Body of pancreas (tissue), 4 donors: ENCODE results near the gene MGMT. TPM values are rescaled to one million over a fixed set of nuclear protein-coding genes. Genes with fewer than 3 reads are reported as not detected.

ENCODE experiments used
- ATAC-seq: fragments of 150-250 bp; one replicate; pipeline ENCODE4 v1.9.1; 2016
- DNase-seq, 4 donors: peaks; one replicate each; pipeline ENCODE4 v3.0.0-alpha.2; 2019
- H3K27ac ChIP-seq, 4 donors: fragments of 200-600 bp; sonication (generic); 1 replicate in 3 of 4; 2 replicates in 1 of 4; pipeline versions ENCODE4 v1.5.1 to v1.6.1; 2016 to 2019; ENCODE audit warnings: mild to moderate bottlenecking in 1 of 4, mixed read lengths in 1 of 4, moderate library complexity in 1 of 4
- H3K27me3 ChIP-seq, 2 donors: fragments of 200-600 bp; sonication (generic); one replicate each; pipeline ENCODE4 v1.6.0; 2016; ENCODE audit warnings: mild to moderate bottlenecking in 1 of 2
- H3K36me3 ChIP-seq, 2 donors: fragments of 200-600 bp; sonication (generic); replicated peaks in 1 of 2; 2 replicates each; pipeline ENCODE4 v1.5.1; 2016; ENCODE audit warnings: low read depth in 2 of 2; ENCODE audit not compliant: insufficient read depth in 1 of 2
- H3K4me1 ChIP-seq: fragments of 200-600 bp; sonication (generic); one replicate; pipeline ENCODE4 v1.6.0; 2016
- H3K4me3 ChIP-seq, 2 donors: fragments of 200-600 bp; sonication (generic); 1 replicate in 1 of 2; 2 replicates in 1 of 2; pipeline ENCODE4 v1.5.1; 2016 to 2019
- H3K9me3 ChIP-seq, 3 donors: fragments of 200-600 bp; sonication (generic); 1 replicate in 2 of 3; 2 replicates in 1 of 3; pipeline ENCODE4 v1.5.1; 2016
- CTCF ChIP-seq, 7 experiments: fragments of 450-650 bp in 4 of 7; fragments of 200-600 bp in 3 of 7; sonication (generic) in 3 of 7; IDR thresholded peaks; one replicate each; pipeline ENCODE4 v1.5.1; 2016 to 2019; ENCODE audit warnings: antibody characterized with exemption in 7 of 7
- POLR2A ChIP-seq, 3 donors: fragments of 450-650 bp; IDR thresholded peaks; one replicate each; pipeline ENCODE4 v1.6.1; 2016; ENCODE audit warnings: antibody characterized with exemption in 3 of 3, mild to moderate bottlenecking in 2 of 3
- WGBS, 2 donors: methylation state at CpG; one replicate each; pipeline ENCODE4 v1.1.5; 2017; 5-methylcytosine and 5-hydroxymethylcytosine counted together
- intact Hi-C: fragments of 100-400 bp; cut with DNase I; formaldehyde crosslinking; loops from one replicate; pipeline ENCODE4 v1.15.1; 2023
- total RNA-seq, 2 donors: library from RNA; depleted of rRNA; stranded (reverse); fragments of >200 nt; gene quantifications; one replicate each; pipeline ENCODE4 v1.1.0, GENCODE V29; 2016

The MGMT gene
- total RNA-seq, 2 donors from 2014 or later: 13.7 to 25.4 TPM

GRCh38 chr10:129544205-129545202 is 77.5 kb downstream of the MGMT start:
- peak; percentile 30 for ATAC-seq

DNA sequence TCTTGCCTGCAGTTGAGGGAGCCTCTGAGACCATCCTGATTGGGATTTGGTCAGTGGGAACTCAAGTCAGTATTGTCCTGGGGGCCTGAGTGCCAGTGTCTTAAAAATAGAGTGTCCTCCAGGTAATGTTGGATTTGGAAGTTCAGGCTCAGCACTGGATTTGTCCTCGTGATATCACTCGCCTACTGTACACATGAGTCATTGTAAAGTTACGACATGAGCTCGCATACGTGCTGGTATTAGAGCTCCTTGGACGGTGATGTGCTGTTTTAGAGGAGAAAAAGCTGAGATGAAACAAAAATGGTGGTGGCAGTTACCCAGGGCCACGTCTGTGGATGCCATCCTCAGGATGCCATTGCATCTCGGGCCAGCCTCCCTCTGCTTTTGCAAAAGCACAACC is 78.2 kb downstream of the MGMT start:
- Histone ChIP-seq H3K27ac (no peak overlapping the region), H3K9me3 (no peaks in the 10 kb centered on the region), H3K4me1 (no peaks in the 10 kb centered on the region), H3K27me3 (no peaks in the 10 kb centered on the region), H3K36me3 (no peaks in the 10 kb centered on the region), H3K4me3 (no peak overlapping the region)
- ATAC-seq (no peak), DNase-seq (no peak)
- TF ChIP-seq CTCF (IDR thresholded peaks at IDR 0.05) (no peak), POLR2A (IDR thresholded peaks at IDR 0.05) (no peak)
- intact Hi-C loops: no loop called here
- 92 to 95% methylated on average over 8 of the region's 8 CpGs for WGBS, 2 donors

More at GRCh38 chr10:129544205-129545202, 77.5 kb downstream of the MGMT start:
- H3K27ac ChIP-seq: no peak overlapping the region
- TF ChIP-seq CTCF (IDR thresholded peaks at IDR 0.05) (no peak), POLR2A (IDR thresholded peaks at IDR 0.05) (no peak)
- H3K4me1 ChIP-seq: no peaks in the 10 kb centered on the region
- peak in 1 of 4 donors; percentile 7 for DNase-seq
- 95% methylated on average over 22 to 23 of the region's 23 CpGs for WGBS, 2 donors
- no peak overlapping the region for H3K4me3 ChIP-seq
- no peaks in the 10 kb centered on the region for H3K27me3 ChIP-seq
- no peaks in the 10 kb centered on the region for H3K36me3 ChIP-seq
- intact Hi-C loops: no loop called here
- H3K9me3 ChIP-seq: no peaks in the 10 kb centered on the region

DNA sequence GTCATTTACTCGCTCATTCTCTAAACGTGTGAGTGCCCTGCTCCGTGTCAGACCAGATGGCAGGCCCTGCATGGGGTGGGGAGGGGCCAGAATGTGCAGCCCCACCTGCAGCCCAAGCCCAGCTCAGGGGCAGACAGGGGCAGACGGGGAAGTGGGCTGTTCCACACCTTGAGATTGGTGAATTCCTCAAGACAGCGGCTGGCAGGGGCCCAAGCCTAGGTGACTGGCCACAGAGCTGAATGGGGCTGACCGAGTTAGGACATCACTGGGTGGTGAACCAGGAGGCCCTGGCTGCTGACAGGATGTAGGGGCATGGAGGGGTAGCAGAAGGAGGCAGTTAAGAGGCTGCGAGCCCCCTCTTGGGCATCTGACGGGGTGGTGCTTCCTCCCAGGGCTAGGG is 79.1 kb downstream of the MGMT start:
- ATAC-seq (no peak), DNase-seq (no peak)
- TF ChIP-seq CTCF (IDR thresholded peaks at IDR 0.05) (no peak), POLR2A (IDR thresholded peaks at IDR 0.05) (no peak)
- intact Hi-C loops: no loop called here
- Histone ChIP-seq H3K27me3 (no peaks in the 10 kb centered on the region), H3K9me3 (no peaks in the 10 kb centered on the region), H3K36me3 (no peaks in the 10 kb centered on the region), H3K4me1 (no peaks in the 10 kb centered on the region), H3K27ac (no peak overlapping the region), H3K4me3 (no peak overlapping the region)
- 71 to 80% methylated on average over 8 of the region's 8 CpGs for WGBS, 2 donors

DNA sequence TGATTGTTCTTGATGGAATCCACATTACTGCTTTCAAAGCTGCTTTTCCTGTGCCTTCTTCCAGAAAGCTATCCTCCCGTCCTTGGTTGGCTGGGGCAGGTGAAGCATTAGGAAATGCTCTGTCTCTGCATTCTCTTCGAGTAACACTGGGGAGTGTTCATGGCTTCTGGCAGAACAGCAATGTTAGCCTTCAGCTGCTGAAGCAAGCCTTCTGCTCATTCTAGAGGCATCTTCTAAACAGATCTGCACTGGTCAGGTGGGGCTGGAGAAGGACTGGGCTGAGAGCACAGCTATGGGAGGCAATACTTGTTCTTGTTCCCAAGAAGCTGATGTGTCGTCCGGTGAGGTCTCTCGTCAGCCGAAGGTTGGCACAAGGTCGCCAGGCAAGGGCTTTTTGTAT is 80.6 kb downstream of the MGMT start:
- 85 to 86% methylated on average over 7 of the region's 7 CpGs for WGBS, 2 donors
- H3K36me3 ChIP-seq: no peaks in the 10 kb centered on the region
- H3K9me3 ChIP-seq: no peaks in the 10 kb centered on the region
- no peaks in the 10 kb centered on the region for H3K4me1 ChIP-seq
- no peak overlapping the region for H3K4me3 ChIP-seq
- intact Hi-C loops: no loop called here
- DNase-seq: no peak
- H3K27ac ChIP-seq: no peak overlapping the region
- no peak for ATAC-seq
- H3K27me3 ChIP-seq: no peaks in the 10 kb centered on the region
- TF ChIP-seq CTCF (IDR thresholded peaks at IDR 0.05): no peak
